GM23338 (cell line): ENCODE data around the gene KCNE5. TPM values are rescaled to one million over a fixed set of nuclear protein-coding genes. Genes with fewer than 3 reads are reported as not detected.

Experiments used
- ATAC-seq: fragments of 200-7000 bp; cut with Tn5 transposase; 3 replicates; pipeline ENCODE4 v1.9.1; 2020
- DNase-seq: peaks from one replicate; pipeline ENCODE4 v3.0.0-alpha.2; 2015; ENCODE audit warnings: low spot score
- H2AFZ ChIP-seq: fragments of 200-600 bp; sonication (generic); 2 replicates; pipeline ENCODE4 v1.8.0; 2016; ENCODE audit warnings: antibody characterized with exemption, mild to moderate bottlenecking, moderate library complexity
- H3F3A ChIP-seq: fragments of 200-600 bp; sonication (generic); replicated peaks from 2 replicates; pipeline ENCODE4 v1.8.0; 2017; ENCODE audit warnings: antibody characterized with exemption, mixed run types, low read depth
- H3K27ac ChIP-seq: fragments of 200-600 bp; sonication (generic); 2 replicates; pipeline ENCODE4 v1.6.1; 2016; ENCODE audit warnings: low read depth
- H3K27me3 ChIP-seq: fragments of 200-600 bp; sonication (generic); 2 replicates; pipeline ENCODE4 v1.8.0; 2016; ENCODE audit warnings: mild to moderate bottlenecking, mixed run types, moderate library complexity; ENCODE audit not compliant: insufficient read depth
- H3K36me3 ChIP-seq: fragments of 200-600 bp; sonication (generic); 2 replicates; pipeline ENCODE4 v1.8.0; 2016; ENCODE audit warnings: mild to moderate bottlenecking; ENCODE audit not compliant: insufficient read depth
- H3K4me1 ChIP-seq: fragments of 200-600 bp; sonication (generic); 2 replicates; pipeline ENCODE4 v1.8.0; 2016; ENCODE audit warnings: mild to moderate bottlenecking, moderate library complexity; ENCODE audit not compliant: insufficient read depth
- H3K4me2 ChIP-seq: fragments of 200-600 bp; sonication (generic); 2 replicates; pipeline ENCODE4 v1.7.1; 2017; ENCODE audit warnings: mixed run types
- H3K4me3 ChIP-seq: fragments of 200-600 bp; sonication (generic); 2 replicates; pipeline ENCODE4 v1.6.1; 2016; ENCODE audit warnings: mixed run types
- H3K79me2 ChIP-seq: fragments of 200-600 bp; sonication (generic); replicated peaks from 2 replicates; pipeline ENCODE4 v1.8.0; 2017; ENCODE audit warnings: mild to moderate bottlenecking; ENCODE audit not compliant: insufficient read depth
- H3K9me2 ChIP-seq: fragments of 200-600 bp; sonication (generic); 2 replicates; pipeline ENCODE4 v1.8.0; 2017; ENCODE audit not compliant: insufficient read depth
- H4K20me1 ChIP-seq: fragments of 200-600 bp; sonication (generic); replicated peaks from 2 replicates; pipeline ENCODE4 v1.8.0; 2017; ENCODE audit warnings: mild to moderate bottlenecking; ENCODE audit not compliant: insufficient read depth
- H3K27ac Mint-ChIP-seq: 2 replicates; pipeline ENCODE4 v1.8.0; 2020; ENCODE audit warnings: inconsistent platforms, mild to moderate bottlenecking, moderate library complexity, mixed read lengths
- H3K27me3 Mint-ChIP-seq: 3 replicates; pipeline ENCODE4 v1.8.0; 2022; ENCODE audit warnings: low read depth, mild to moderate bottlenecking, moderate library complexity, mixed read lengths, inconsistent platforms; ENCODE audit not compliant: insufficient read depth, poor library complexity
- H3K36me3 Mint-ChIP-seq: 3 replicates; pipeline ENCODE4 v1.8.0; 2021; ENCODE audit warnings: low read depth, mild to moderate bottlenecking, inconsistent platforms, moderate library complexity, mixed read lengths
- H3K4me1 Mint-ChIP-seq: 3 replicates; pipeline ENCODE4 v1.8.0; 2020; ENCODE audit warnings: mild to moderate bottlenecking, inconsistent platforms, mixed read lengths
- H3K4me3 Mint-ChIP-seq: 3 replicates; pipeline ENCODE4 v1.8.0; 2021; ENCODE audit warnings: moderate library complexity, mild to moderate bottlenecking, inconsistent platforms, mixed read lengths
- H3K9me3 Mint-ChIP-seq: 3 replicates; pipeline ENCODE4 v1.8.0; 2020; ENCODE audit warnings: moderate library complexity, mild to moderate bottlenecking, inconsistent platforms, mixed read lengths
- CREB1 ChIP-seq: fragments of 250-450 bp; sonication (Bioruptor Pico); IDR thresholded peaks from 2 replicates; pipeline ENCODE4 v1.5.0; 2020; ENCODE audit warnings: low read depth, mild to moderate bottlenecking, moderate library complexity
- CTCF ChIP-seq, 2 experiments: fragments of 200-600 bp in 1 of 2; sonication (generic) in 1 of 2; conservative IDR thresholded peaks; 2 replicates each; pipeline versions ENCODE4 v1.5.1 to v1.6.1; 2016 to 2017; ENCODE audit warnings: antibody characterized with exemption in 2 of 2, low read depth in 2 of 2, mild to moderate bottlenecking in 2 of 2, moderate library complexity in 1 of 2
- ETS1 ChIP-seq: IDR thresholded peaks from 2 replicates; pipeline ENCODE4 v1.6.1; 2016; ENCODE audit warnings: antibody characterized with exemption
- EZH2phosphoT487 ChIP-seq: fragments of 200-600 bp; sonication (generic); IDR thresholded peaks from one replicate; pipeline ENCODE4 v1.8.1; 2018; ENCODE audit warnings: antibody characterized with exemption; ENCODE audit not compliant: unreplicated experiment
- JUNB ChIP-seq: IDR thresholded peaks from one replicate; pipeline ENCODE4 v1.6.1; 2016; ENCODE audit warnings: antibody characterized with exemption; ENCODE audit not compliant: unreplicated experiment
- POLR2AphosphoS5 ChIP-seq: IDR thresholded peaks from 2 replicates; pipeline ENCODE4 v1.6.1; 2016; ENCODE audit warnings: antibody characterized with exemption, low read depth
- STAT1 ChIP-seq: IDR thresholded peaks from one replicate; pipeline ENCODE4 v1.6.1; 2016; ENCODE audit warnings: antibody characterized with exemption; ENCODE audit not compliant: unreplicated experiment
- ZNF462 ChIP-seq: fragments of 250-450 bp; sonication (Bioruptor Pico); IDR thresholded peaks from 2 replicates; pipeline ENCODE4 v1.5.0; 2020; ENCODE audit warnings: mild to moderate bottlenecking, moderate library complexity
- polyA plus RNA-seq: library from polyadenylated mRNA; unstranded; fragments of >200 nt; fragmentation: Nextera tagmentation; extraction: Ambion mirVana; gene quantifications from 2 replicates; pipeline ENCODE4 v1.2.1, GENCODE V29; 2016
- total RNA-seq: library from RNA; depleted of rRNA; stranded (reverse); fragments of >200 nt; shearing (Covaris generic); gene quantifications from 2 replicates; pipeline ENCODE4 v1.2.3, GENCODE V29; 2014

Gene KCNE5
- total and polyA plus RNA-seq, 2 experiments from 2014 or later: 4.1 to 5.1 TPM

GRCh38 chrX:109622270-109622669, 2.7 kb downstream of the KCNE5 start (continued):
- TF ChIP-seq ZNF462 (CRISPR knock-in tag) (no peak), EZH2phosphoT487 (no peak)

- peaks cover 6% of the 10 kb centered on the region for H3K4me1 Mint-ChIP-seq
- H3K27ac Mint-ChIP-seq: no peak overlapping the region
- no peak overlapping the region for H3K4me3 Mint-ChIP-seq
- Histone ChIP-seq H3K9me2 (no peaks in the 10 kb centered on the region), H3K36me3 (no peaks in the 10 kb centered on the region), H3K27ac (no peak overlapping the region), H3K79me2 (no peaks in the 10 kb centered on the region), H3K4me3 (no peak overlapping the region), H3K4me1 (no peaks in the 10 kb centered on the region), H2AFZ (no peak overlapping the region), H3K27me3 (peaks cover 4% of the 10 kb centered on the region; the same call in 1 of the 2 replicates), H3F3A (no peaks in the 10 kb centered on the region), H4K20me1 (no peaks in the 10 kb centered on the region), H3K4me2 (no peak overlapping the region)
- no peaks in the 10 kb centered on the region for H3K9me3 Mint-ChIP-seq
- H3K27me3 Mint-ChIP-seq: peaks cover 5% of the 10 kb centered on the region
- no peaks in the 10 kb centered on the region for H3K36me3 Mint-ChIP-seq
- ATAC-seq: no peak
- DNase-seq: no peak
- TF ChIP-seq CTCF (conservative IDR thresholded peaks at IDR 0.05; ENCODE audit: low read depth in 2 of 2) (no peak), EZH2phosphoT487 (no peak), STAT1 (no peak), CREB1 (CRISPR knock-in tag) (no peak), POLR2AphosphoS5 (no peak), ETS1 (no peak), JUNB (no peak)
These were observed 5.2 kb downstream of the KCNE5 start for GRCh38 chrX:109619771-109620170.
